Activated CD8-positive, alpha-beta memory T cell treated with anti-CD3 and anti-CD28 coated beads, Interleukin-2, amount 50 U/mL, for 24 hours (primary cell): ENCODE measurements around the gene TSC2.
"Not testable (repeated sequence)": the region's sequence is repeated elsewhere in the genome, so short reads cannot be mapped to it uniquely, and the experiment has no call there.

ENCODE experiments used
- DNase-seq: peaks from one replicate; pipeline ENCODE4 v3.0.0-alpha.2; 2020; ENCODE audit errors: extremely low read depth

Gene TSC2

DNA sequence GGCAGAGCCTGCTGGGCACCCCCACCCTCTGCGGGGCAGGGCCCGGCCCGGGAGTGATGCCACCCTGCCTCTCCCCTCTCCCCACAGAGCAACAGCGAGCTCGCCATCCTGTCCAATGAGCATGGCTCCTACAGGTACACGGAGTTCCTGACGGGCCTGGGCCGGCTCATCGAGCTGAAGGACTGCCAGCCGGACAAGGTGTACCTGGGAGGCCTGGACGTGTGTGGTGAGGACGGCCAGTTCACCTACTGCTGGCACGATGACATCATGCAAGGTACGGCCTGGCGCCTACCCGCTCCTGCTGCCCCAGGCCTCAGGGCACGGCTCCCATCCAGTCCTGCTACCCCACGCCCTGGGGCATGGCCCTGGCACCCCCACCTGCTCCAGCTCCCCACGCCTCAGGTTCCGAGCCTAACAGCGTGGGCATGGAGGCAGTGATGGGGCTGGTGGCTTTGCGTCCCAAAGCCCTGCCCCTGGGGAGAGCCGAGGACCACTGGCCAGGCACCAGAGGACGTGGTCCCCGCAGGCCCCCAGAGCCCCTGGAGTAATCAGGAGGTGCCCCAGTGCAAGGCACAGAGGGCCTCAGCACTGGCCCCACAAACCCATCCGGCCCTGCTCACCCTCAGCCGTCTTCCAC, 38.4 kb downstream of the TSC2 start:
- DNase-seq: no peak

DNA sequence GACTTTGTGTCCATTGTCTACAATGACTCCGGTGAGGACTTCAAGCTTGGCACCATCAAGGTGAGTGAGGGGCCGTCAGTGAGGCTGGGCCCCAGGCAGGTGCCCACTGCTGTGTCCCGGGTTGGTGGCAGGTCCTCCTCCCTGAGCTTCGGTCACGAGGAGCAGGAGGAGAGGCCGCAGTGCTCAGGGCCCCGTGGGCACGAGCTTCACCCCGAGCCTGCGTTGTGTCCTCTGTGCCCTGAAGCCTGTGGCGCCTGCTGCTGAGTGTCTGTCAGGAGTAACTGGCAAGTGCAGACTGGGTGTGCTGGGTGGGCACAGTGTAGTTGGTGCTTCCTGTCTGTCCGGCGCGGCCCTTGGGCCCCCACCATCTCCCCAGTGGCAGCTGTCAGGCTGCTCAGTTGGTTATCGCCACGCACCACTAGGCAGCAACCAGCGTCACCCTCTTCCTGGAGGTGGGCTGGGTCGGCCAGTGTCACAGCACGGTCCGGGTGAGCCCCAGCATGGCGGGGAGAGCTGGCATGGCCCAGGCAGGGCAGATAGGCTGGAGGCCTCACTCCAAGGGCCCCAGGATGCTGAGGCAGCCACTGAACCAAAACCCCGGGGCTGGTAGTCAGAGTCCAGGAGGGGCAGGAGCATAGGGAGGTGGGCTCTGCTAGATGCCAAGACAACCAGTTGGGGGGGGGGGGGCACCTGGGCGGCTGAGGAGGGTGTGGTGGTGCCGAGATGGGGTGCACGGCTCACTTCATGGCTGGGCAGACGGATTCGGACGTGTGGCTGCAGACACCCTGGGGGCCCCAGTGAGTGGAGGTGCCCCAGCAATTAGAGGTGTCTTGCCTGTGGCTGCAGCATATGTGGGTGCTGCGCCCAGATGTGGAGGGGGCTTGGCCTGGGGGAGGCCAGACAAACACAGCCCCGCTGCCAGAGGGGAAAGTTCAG, 39.3 kb downstream of the TSC2 start:
- no peak for DNase-seq

DNA sequence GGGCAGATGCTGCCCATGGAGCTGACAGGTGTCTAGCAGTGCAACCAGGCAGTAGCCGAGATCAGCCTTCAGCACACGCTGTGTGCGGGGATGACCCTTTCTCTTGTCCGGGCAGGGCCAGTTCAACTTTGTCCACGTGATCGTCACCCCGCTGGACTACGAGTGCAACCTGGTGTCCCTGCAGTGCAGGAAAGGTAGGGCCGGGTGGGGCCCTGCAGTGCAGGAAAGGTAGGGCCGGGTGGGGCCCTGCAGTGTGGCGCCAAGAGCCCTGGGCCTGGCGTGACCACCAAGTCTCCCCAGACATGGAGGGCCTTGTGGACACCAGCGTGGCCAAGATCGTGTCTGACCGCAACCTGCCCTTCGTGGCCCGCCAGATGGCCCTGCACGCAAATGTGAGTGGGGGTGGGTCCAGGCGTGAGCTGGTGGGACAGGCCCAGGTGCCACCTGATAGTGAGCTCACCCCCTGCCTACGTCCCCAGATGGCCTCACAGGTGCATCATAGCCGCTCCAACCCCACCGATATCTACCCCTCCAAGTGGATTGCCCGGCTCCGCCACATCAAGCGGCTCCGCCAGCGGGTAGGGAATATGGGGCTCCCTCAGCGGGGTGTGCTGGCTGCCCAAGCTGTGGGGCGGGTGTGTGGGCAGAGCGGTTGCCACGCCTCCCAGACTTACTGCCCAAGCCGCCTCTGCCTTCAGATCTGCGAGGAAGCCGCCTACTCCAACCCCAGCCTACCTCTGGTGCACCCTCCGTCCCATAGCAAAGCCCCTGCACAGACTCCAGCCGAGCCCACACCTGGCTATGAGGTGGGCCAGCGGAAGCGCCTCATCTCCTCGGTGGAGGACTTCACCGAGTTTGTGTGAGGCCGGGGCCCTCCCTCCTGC, 40.2 kb downstream of the TSC2 start:
- no peak for DNase-seq

DNA sequence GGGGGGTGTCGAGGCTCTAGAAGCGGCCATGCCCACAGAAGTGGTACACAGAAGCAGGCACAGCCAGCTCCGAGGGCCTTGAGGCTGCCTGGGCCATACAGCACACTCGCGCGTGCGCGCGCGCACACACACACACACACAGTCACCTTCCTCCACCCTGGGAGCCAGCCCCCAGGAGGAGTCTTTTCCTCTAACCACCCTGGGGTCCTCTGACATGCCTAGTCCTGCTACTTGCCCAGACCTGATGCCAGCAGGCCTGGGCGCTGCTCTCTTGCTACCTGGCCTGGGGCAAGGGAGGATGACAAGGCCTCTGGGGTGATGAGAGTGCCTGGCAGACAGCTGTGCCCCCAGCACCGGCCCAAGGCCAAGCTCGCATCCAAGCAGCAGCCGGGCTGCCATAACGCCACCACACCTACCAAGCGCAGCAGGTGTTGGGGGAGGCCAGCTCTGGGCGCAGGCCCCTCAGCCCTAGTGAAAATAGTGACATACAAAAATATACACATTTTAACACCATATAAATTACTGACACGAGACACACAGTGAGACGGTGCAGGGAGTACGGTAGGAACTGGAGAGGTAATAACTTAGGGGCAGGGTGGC, 41.1 kb downstream of the TSC2 start:
- no peak for DNase-seq

DNA sequence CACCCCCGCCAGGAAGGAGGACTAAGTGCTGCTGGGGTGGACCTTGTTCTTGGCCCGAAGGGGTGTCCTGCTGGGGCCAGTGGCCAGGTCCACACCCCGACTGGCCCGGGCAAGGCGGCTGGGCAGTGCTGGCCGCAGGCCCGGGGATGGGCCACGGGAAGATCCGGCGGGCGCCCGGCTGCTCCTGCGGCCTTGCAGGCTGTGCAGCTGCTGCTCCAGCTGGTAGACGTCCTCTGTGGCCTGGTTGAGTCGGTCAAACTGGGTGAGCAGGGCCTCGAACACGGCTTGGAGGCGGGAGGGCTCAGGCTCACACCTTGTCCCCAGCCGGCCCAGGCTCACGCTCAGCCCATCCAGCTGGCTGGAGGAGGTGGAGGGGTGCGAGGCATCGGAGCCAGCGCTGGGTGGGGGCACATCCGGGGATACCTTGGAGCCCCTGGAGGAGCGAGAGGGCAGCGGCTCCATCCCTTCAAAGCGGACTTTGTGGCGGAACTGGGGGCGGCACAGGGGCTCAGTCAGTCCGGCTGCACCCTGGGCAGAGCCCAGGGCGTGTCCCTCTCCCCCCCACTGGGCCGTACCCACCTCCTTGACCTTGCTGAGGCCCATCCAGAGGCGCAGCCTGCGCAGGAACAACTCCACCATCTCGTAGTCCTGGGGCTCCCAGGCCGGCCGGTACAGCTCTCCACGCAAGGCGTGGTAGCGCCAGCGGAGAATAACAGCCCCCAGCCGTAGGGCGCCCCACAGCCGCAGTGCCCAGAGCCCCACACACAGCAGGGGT, 42.1 kb downstream of the TSC2 start:
- no peak for DNase-seq

DNA sequence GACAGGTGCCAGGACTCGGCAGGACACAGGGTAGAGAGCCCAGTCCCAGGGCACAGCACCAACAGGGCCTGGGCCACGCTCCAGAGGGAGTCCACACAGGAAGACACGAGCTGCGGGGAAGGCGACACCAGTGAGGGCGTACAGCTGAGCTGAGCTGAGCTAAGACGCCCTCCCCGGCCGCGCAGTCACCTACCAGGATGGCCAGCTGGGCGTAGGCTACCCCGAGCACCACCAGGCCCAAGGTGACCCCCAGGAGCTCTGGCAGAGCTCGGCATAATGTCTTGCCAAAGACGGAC, 42.6 kb downstream of the TSC2 start:
- no peak for DNase-seq

DNA sequence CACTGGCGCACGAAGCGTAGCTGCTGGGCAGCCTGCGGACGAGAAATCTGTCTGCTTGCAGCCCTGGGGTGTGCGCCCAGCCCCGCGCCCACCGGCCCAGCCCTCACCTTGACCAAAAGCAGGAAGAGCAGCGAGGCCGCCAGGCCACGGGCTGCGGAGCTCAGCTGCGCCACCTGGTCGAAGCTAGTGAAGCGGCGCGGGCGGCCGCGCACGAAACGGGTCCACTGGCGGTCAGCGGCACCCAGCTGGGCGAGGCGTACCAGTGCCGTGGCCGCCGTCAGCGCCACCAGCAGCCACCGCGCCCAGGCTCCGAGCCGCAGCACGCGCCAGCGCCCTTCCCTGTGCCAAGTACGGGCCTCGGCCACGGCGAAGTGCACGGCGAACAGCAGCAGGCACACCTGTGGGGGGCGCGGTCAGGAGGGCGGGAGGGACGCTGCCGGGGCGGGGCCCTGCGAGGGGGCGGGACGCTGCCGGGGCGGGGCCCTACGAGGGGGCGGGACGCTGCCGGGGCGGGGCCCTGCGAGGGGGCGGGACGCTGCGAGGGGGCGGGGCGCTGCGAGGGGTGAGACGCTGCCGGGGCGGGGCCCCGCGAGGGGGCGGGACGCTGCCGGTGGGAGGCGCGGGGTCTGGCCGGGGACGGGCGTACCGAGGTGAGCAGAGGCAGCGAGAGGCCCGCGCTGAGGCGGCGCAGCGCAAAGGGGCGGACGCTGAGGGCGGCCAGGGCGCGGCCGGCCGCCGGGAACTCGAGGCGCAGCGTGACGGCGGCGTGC, 43.2 kb downstream of the TSC2 start:
- no peak for DNase-seq

DNA sequence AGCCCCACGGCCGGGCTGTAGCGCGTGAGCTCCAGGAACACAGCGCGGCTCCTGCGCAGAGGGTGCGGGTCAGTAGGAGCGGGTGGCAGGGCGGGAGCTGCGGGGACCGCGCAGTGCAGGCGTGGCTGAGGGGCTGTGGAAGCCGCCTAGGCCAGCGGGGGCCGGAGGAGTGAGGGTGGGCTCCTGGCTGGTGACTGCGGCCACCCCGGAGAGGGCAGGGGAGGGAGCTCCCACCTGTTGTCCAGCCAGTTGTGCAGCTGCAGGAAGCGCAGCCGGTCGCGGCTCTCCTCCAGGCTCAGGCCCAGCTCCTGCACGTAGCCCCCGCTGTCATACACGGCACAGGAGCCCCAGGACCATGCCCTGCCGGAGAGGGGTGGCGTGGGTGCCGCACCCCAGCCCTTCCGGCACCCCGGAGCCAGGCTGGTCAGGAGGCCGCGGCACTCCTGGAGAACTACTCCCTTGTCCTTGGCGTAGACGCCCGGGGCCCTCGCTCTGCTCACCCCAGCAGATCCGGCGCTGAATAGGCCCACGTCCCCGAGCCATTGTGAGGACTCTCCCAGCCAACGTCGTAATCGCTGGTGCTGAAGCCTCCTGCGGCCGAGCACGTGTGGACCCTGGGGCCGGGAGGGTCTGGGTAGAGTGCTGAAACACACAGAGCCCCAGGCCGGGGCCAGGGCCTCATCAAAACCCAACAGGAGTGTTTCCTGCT, 43.9 kb downstream of the TSC2 start:
- DNase-seq: no peak

DNA sequence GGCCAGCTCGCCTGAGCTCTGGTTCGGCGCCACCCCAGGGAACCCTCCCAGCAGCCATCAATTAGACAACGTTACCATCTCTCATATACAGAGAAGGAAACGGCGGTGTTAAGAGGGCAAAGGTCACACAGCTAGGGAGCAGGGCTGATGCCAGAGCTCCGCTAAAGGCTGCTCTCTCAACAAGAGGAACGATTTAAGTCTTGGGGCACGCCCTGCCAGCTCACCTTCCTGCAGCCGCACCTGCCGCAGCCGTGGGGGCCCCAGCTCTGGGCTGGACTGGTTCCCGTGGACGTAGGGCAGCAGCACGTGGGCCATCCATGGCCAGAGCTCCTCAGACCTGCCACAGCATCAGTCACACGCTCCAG, 44.5 kb downstream of the TSC2 start:
- no peak for DNase-seq

DNA sequence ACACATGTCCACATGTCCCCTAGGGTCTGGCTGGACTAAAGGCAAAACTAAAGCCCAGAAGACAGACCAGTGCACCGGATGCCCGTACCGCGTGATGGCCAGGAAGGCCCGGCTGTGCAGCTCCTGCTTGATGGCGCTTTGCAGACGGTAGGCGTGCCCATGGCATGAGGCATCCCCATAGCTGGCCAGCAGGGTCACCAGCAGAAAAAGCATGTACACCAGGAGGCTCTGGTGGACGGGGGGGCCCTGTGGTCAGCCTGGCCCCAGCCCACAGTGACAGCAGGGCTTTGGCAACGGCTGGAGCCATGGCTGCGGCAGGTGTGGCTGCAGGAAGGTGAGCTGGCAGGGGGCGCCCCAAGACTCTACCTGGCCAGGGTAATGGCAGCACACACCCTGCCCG, 45.1 kb downstream of the TSC2 start:
- DNase-seq: no peak

DNA sequence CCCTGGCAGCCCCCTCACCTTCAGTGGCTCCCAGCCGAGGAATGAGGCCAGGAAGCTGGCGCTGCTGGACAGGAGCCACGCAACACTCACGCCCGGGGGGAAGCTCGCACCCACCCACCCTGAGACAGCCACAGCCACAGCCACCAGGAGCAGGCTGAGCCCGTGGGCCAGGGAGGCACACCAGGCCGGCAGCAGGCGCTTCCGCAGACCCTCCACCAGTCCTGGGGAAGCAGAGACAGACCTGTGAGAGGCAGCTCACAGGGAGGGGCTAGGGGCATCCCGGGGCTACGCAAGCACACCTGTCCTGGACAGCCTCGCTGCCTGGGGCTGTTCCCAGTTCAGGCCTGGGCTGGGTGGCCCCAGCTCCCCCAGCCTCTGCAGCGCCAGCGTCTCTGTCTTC, 46.0 kb downstream of the TSC2 start:
- DNase-seq: no peak

DNA sequence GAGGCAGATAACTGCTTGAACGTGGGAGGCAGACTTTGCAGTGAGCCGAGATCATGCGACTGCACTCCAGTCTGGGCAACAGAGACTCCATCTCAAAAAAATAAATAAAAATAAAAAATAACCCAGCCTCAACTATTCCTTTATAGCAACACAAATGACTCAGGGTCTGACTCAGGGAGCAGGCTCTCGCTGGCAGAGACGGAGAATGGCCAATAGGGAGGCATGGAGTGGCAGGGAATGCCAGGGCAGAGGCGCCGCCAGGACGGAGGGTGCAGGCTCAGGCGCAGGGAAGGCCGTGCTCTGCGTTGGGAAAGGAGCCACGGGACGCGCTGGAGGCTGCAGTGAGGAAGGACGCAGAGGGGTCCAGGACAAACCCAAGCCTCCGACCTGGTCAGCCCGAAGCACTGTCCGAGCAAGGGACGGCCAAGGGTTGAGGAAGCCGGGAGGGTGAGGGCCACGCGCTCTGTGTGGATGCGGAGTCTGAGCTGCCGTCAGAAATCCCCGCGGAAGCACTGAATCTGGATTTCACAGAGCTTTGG, 47.6 kb downstream of the TSC2 start:
- no peak for DNase-seq

DNA sequence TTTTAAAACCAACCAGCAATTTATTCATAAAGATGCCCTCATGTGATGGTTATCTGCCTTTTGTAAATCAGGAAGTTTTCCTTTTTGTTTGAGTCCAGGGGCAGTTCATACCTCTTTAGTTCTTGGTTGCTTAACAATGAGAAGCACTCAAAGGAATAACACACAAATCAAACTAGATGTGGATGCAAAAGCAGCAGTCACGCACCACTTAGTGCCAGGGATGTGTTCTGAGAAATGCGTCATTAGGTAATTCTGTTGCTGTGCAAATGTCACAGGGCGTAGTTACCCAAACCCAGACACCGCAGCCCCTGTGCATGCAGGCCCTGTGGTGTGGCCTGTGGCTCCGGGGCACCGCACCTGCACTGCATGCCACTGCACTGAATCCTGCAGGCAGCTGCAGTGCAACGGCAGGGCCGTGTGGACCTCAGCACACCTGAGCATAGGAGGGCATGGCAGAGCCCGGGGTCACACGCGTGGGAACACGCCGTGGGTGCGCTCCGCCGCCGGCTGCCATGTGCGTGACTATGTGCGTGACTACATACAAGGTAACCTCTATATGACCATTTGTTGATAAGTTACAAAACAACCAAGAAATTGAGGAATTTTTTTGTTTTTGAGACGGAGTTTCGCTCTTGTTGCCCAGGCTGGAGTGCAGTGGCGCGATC, 48.3 kb downstream of the TSC2 start:
- no peak for DNase-seq

DNA sequence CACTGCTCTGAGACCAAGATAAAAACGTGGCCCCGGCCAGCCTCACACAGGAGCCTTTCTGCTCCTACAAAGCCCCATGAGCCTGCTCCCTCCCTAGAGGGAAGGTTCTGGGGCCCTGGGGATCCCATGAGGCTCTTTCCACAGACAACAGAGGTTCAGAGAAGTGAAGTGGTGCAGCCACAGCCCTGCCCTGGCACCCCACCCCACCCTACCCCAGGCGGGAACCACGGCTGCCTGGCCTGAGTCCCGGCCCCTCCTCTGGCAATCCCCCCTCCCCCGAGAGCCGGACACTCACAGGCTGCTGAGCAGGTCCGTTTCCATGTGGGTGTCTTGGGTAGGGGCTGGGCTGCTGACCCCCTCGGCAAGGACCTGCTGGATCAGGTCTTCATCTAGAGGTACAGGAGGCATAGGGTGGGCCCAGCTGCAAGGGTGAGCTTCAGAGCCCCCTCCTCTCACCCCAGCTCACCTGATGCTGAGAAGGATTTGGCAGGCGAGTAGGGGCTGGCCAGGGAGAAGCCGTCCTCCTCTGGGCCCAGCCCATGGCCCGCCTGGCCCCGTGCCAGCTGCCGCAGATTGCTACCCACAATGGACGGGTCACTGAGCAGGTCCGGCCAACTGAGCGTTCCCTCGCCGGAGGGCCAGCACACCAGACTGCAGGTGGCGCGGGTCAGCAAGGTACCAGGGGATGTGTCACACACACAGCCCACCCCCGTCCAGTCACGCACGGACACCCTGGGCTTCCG, 49.2 kb downstream of the TSC2 start:
- no peak for DNase-seq

DNA sequence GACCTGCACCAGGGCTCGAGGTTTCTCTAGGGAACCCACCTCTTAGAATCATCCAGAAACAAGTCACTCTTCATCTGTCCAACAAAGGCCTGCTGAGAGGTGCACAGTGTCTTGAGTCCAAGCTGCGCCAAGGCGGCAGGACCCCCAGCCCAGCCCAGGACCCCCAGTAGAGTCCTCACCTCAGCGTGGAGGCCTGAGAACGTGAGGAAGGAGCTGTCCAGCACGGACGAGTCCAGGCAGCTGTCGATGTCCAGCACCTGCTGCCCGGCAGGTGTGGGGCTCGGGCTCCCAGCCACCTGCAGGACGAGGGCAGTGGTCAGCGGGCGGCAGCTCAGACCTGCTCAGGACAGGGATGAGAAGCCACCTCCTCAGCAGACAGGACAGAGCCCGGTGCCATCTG, 49.9 kb downstream of the TSC2 start:
- not testable (repeated sequence) for DNase-seq

DNA sequence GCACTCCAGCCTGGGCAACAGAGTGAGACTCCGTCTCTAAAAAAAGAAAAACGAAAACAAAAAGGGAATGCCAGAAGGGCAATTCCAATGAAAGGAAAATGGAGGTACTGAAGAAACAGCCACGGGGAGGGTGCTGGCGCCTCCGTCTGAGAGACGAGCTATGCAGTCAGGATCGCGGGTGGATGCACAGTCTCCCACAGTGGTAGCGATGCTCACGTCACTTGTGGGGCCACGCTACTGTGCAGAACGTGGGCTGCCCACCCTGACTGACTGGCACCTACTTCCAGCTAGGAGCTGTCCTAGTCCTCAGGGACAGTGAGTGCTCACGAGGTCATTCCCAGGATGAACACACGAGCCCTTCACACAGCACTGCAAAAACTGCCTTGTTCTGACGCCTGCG, 53.8 kb downstream of the TSC2 start:
- DNase-seq: not testable (repeated sequence)

DNA sequence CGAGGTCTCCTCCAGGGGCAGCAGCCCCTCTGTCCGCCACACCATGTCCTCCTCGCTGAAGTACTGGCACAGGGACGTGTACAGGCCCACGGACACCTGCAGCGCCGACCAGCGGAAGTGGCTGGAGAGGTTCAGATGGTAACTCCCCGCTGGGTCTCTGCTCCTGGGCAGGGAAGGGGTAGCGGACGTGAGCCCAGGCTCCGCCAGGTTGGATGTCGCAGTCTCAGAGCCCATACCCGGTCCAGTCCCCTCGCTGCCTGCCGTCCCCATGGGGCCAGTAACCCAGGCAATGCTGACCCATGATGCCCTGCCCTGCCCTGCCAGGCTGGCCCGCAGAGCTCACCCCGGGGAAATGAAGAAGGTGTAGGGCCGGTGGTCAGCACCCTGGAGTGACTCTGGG, 54.7 kb downstream of the TSC2 start:
- no peak for DNase-seq

DNA sequence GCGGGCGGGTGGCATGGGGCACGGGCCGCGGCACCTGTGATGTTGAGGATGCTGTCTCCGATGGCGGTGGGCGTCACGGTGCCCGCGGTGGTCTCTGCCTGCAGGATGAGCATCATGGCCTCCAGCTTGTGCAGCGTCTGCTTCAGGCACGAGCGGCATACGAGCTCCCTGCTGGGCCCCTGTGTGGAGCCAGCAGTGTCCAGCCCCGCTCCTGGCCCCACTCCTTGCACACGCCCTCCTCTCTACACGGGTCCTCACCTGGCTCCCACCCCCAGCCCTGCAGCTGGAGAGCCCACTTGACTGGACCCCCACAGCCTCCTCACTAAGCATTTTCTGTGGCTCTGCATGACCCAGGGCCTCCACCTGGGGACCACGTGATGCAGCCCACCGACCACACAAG, 56.7 kb downstream of the TSC2 start:
- DNase-seq: not testable (repeated sequence)
